Adrenal gland (tissue), 5 donors: ENCODE results near the gene TPRG1L.

Experiments used
- CTCF ChIP-seq, 6 experiments: fragments of 450-650 bp in 4 of 6; fragments of 200-600 bp in 2 of 6; sonication (generic) in 1 of 6; IDR thresholded peaks; 1 replicate in 5 of 6; 2 replicates in 1 of 6; pipeline versions ENCODE4 v1.5.1 to v1.8.0; 2016 to 2021; ENCODE audit warnings: antibody characterized with exemption in 6 of 6, mild to moderate bottlenecking in 2 of 6, moderate library complexity in 1 of 6
- POLR2A ChIP-seq, 2 donors: fragments of 450-650 bp; IDR thresholded peaks; one replicate each; pipeline ENCODE4 v1.6.1; 2017; ENCODE audit warnings: antibody characterized with exemption in 2 of 2, mild to moderate bottlenecking in 2 of 2, moderate library complexity in 1 of 2
- donor health status: DM: no; HTN: no; CAD: no.

DNA sequence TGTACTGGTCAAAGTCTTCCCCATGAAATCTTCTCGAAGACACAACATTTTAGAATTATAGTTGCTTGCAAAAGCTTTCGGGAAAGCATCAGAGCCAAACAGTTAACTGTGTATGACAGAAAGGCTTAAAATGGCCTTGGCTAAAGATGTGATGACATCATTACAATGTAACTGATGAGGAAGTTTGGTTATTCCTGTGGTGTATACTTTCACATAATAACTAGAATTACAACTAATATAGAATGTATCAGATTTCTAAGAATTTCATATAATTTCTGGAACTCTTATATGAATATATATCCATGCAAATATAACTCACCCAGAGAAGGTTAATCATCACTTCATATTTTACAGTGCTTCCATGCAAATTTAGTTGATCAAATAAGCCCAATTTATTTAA lies 35.9 kb downstream of the TPRG1L start:
- no peak for TF ChIP-seq CTCF (IDR thresholded peaks at IDR 0.05)
- TF ChIP-seq POLR2A (IDR thresholded peaks at IDR 0.05), result no peak
